Chondrocyte (in vitro differentiated cells): ENCODE measurements around the gene POU5F1. TPM values are rescaled to one million over a fixed set of nuclear protein-coding genes. Genes with fewer than 3 reads are reported as not detected.

Experiments
- DNase-seq: peaks from one replicate; pipeline ENCODE4 v3.0.0; 2021; ENCODE audit warnings: mixed read lengths, low spot score
- H3K27ac Mint-ChIP-seq: one replicate; pipeline ENCODE4 v1.8.0; 2021; ENCODE audit warnings: mild to moderate bottlenecking, moderate library complexity, mixed read lengths; ENCODE audit not compliant: unreplicated experiment
- H3K27me3 Mint-ChIP-seq: 2 replicates; pipeline ENCODE4 v1.8.0; 2021; ENCODE audit warnings: low read depth, mixed read lengths
- H3K36me3 Mint-ChIP-seq: 2 replicates; pipeline ENCODE4 v1.8.0; 2021; ENCODE audit warnings: low read depth, mixed read lengths
- H3K4me1 Mint-ChIP-seq: 2 replicates; pipeline ENCODE4 v1.8.0; 2021; ENCODE audit warnings: low read depth, mild to moderate bottlenecking, mixed read lengths
- H3K4me3 Mint-ChIP-seq: one replicate; pipeline ENCODE4 v1.8.0; 2021; ENCODE audit warnings: mild to moderate bottlenecking, moderate library complexity, mixed read lengths; ENCODE audit not compliant: unreplicated experiment
- H3K9me3 Mint-ChIP-seq: 2 replicates; pipeline ENCODE4 v1.8.0; 2021; ENCODE audit warnings: low read depth, mixed read lengths
- total RNA-seq: library from RNA; stranded (reverse); gene quantifications from 3 replicates; pipeline ENCODE4 v1.2.1, GENCODE V29; 2021
- TF ChIP-seq, protein P1 (sequence below): fragments of 200-600 bp; sonication (generic); IDR thresholded peaks from 2 replicates; pipeline ENCODE4 v1.5.0; 2021; ENCODE audit warnings: antibody characterized with exemption, mild to moderate bottlenecking, moderate library complexity

POU5F1 gene
- total RNA-seq, 1 donor from 2014 or later, result 1.2 TPM

DNA sequence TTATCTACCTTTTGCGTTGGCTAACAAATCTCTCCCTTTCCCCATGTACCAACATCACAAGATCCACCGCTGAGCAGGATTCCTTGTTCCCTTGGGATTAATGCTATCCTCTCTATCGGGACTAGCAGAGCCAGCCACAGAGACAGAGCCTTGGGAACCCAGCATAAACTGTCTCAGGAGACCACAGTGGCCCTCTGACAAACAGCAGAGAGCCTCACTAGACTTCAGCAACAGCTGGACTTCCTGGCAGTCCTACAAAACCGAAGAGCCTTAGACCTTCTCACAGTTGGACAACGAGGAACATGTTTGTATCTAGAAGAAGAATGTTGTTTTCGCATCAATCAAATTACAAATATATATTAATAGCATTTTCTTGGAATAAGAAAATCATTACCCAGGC, 39.6 kb upstream of the POU5F1 start:
- Mint-ChIP-seq H3K36me3 (no peaks in the 10 kb centered on the region), H3K9me3 (peaks cover 6% of the 10 kb centered on the region), H3K27me3 (peaks cover 3% of the 10 kb centered on the region), H3K4me3 (no peak overlapping the region), H3K27ac (no peak overlapping the region), H3K4me1 (no peaks in the 10 kb centered on the region)
- no peak for DNase-seq
- TF ChIP-seq, protein P1, sequence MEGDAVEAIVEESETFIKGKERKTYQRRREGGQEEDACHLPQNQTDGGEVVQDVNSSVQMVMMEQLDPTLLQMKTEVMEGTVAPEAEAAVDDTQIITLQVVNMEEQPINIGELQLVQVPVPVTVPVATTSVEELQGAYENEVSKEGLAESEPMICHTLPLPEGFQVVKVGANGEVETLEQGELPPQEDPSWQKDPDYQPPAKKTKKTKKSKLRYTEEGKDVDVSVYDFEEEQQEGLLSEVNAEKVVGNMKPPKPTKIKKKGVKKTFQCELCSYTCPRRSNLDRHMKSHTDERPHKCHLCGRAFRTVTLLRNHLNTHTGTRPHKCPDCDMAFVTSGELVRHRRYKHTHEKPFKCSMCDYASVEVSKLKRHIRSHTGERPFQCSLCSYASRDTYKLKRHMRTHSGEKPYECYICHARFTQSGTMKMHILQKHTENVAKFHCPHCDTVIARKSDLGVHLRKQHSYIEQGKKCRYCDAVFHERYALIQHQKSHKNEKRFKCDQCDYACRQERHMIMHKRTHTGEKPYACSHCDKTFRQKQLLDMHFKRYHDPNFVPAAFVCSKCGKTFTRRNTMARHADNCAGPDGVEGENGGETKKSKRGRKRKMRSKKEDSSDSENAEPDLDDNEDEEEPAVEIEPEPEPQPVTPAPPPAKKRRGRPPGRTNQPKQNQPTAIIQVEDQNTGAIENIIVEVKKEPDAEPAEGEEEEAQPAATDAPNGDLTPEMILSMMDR, result no peak

DNA sequence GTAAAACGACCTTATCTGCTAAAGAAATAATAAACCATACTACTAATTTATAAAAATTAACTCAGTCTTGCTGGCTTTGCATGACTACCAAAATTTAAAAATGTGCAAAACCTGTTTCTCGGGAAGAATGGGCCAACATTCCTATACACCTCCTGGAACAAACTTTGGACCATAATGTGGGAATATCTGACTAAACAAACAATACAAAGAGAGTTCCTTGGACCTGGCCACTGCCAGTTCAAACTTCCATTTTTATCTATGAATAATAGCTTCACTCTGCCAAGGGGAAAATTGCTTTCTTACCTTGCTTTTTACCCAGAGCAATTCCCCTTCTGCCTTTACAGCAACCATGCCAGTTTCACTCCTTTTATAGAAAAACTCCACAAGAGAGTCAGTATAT, 38.7 kb upstream of the POU5F1 start:
- Mint-ChIP-seq H3K4me1 (peaks cover 3% of the 10 kb centered on the region), H3K27me3 (peaks cover 3% of the 10 kb centered on the region), H3K9me3 (no peaks in the 10 kb centered on the region), H3K4me3 (no peak overlapping the region), H3K27ac (no peak overlapping the region), H3K36me3 (no peaks in the 10 kb centered on the region)
- no peak for DNase-seq
- TF ChIP-seq, protein P1, result no peak

DNA sequence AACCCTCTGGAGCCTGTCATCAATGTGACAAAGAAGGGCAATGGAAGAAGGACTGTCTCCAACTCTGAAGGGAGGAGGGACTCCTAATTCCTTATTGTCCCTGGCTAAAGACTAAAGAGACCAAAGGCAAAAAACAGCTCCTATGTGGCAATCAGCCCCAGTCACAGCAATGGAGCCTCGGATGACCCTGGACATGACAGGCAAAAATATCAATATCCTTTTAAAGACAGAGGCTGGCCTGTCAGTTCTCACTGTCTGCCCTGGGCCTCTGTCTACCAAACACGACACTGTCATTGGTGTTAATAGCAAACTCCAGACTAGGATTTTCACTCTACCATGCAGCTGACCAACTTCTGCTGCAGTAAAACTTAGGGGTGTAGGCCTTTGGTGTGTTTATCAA, 38.0 kb upstream of the POU5F1 start:
- Mint-ChIP-seq H3K4me3 (no peak overlapping the region), H3K36me3 (no peaks in the 10 kb centered on the region), H3K9me3 (no peaks in the 10 kb centered on the region), H3K27me3 (peaks cover 3% of the 10 kb centered on the region), H3K27ac (no peak overlapping the region), H3K4me1 (peaks cover 9% of the 10 kb centered on the region)
- TF ChIP-seq, protein P1, result no peak
- DNase-seq, result no peak

DNA sequence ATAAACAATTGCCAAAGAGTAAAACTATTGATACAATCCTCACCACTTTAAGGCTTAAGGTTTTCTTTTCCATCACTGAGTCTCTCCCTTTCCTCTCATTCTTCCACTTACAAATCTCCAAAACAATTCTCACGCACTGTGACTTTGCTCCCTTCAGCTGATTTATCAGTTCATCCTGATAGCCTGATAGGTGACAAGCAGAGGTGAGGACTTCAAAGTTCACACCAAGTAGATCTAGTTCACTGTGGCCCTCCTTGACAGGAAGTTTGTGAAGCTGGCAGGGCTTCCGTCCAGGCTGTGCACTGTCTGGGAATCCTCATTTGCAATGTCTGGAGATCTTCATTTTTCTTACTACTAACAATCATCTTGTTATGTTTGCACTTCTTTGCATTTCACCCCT, 35.2 kb upstream of the POU5F1 start:
- no peak for DNase-seq
- H3K9me3 Mint-ChIP-seq, result no peaks in the 10 kb centered on the region
- H3K27ac Mint-ChIP-seq, result no peak overlapping the region
- TF ChIP-seq, protein P1, result no peak
- H3K36me3 Mint-ChIP-seq, result no peaks in the 10 kb centered on the region
- peaks cover 15% of the 10 kb centered on the region for H3K4me1 Mint-ChIP-seq
- no peak overlapping the region for H3K4me3 Mint-ChIP-seq
- peaks cover 3% of the 10 kb centered on the region for H3K27me3 Mint-ChIP-seq

DNA sequence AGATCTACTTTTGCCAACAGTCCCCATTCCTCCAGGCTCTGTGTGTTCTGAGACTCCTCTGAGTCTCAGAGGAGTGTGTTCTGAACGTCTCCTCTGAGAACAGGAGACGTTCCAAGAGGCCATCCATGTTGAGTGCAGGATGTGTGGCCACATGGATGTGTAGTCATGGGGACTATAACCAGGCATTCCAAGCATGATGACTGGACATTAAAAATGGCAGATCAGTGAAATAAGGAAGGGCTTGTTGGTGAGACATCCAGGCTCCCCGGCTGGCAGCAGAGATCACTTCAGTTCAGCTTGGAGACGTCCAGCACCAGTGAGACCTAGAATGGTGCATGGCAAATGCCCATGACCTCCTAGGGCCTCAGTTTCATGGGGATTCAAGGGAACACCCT, 34.3 kb upstream of the POU5F1 start:
- Mint-ChIP-seq H3K9me3 (no peaks in the 10 kb centered on the region), H3K27me3 (peaks cover 3% of the 10 kb centered on the region), H3K4me1 (peaks cover 15% of the 10 kb centered on the region), H3K27ac (no peak overlapping the region), H3K36me3 (no peaks in the 10 kb centered on the region), H3K4me3 (no peak overlapping the region)
- TF ChIP-seq, protein P1, result no peak
- DNase-seq, result no peak
